Stimulated activated CD8-positive, alpha-beta memory T cell treated with anti-CD3 and anti-CD28 coated beads, Interleukin-7, amount 100 ng/mL, for 48 hours (primary cell): ENCODE measurements around the gene DAPK2.

Source experiments
- DNase-seq, 2 donors: peaks; one replicate each; pipeline ENCODE4 v3.0.0-alpha.2; 2020; ENCODE audit warnings: low read depth in 1 of 2; ENCODE audit errors: extremely low read depth in 1 of 2

Gene DAPK2

GRCh38 chr15:63918317-63918672 lies 128.0 kb downstream of the DAPK2 start:
- DNase-seq: no peak

GRCh38 chr15:63917588-63918316 lies 128.5 kb downstream of the DAPK2 start:
- no peak for DNase-seq

GRCh38 chr15:63915873-63916771 lies 130.2 kb downstream of the DAPK2 start:
- no peak for DNase-seq

GRCh38 chr15:63915209-63915872 lies 130.9 kb downstream of the DAPK2 start:
- no peak for DNase-seq

GRCh38 chr15:63913786-63914315 lies 132.4 kb downstream of the DAPK2 start:
- no peak for DNase-seq

- DNase-seq: no peak
Measured at GRCh38 chr15:63913336-63913735, 132.9 kb downstream of the DAPK2 start.

- no peak for DNase-seq
Measured at GRCh38 chr15:63912061-63912615, 134.1 kb downstream of the DAPK2 start.

GRCh38 chr15:63911160-63911559 lies 135.1 kb downstream of the DAPK2 start:
- DNase-seq: no peak

GRCh38 chr15:63909819-63910437 lies 136.4 kb downstream of the DAPK2 start:
- no peak for DNase-seq

- no peak for DNase-seq
Measured at GRCh38 chr15:63908991-63909390, 137.3 kb downstream of the DAPK2 start.

GRCh38 chr15:63908281-63908680 lies 138.0 kb downstream of the DAPK2 start:
- DNase-seq: no peak

- DNase-seq: no peak
Measured at GRCh38 chr15:63907521-63907920, 138.8 kb downstream of the DAPK2 start.

- no peak for DNase-seq
Measured at GRCh38 chr15:63906266-63906584, 140.1 kb downstream of the DAPK2 start.

GRCh38 chr15:63905558-63906265 lies 140.6 kb downstream of the DAPK2 start:
- no peak for DNase-seq

GRCh38 chr15:63905131-63905530 lies 141.2 kb downstream of the DAPK2 start:
- no peak for DNase-seq

GRCh38 chr15:63904042-63904441 lies 142.2 kb downstream of the DAPK2 start:
- DNase-seq: no peak

GRCh38 chr15:63902671-63903035 lies 143.6 kb downstream of the DAPK2 start:
- no peak for DNase-seq

- no peak for DNase-seq
Measured at GRCh38 chr15:63901912-63902670, 144.2 kb downstream of the DAPK2 start.

- DNase-seq: no peak
Measured at GRCh38 chr15:63900306-63900705, 146.0 kb downstream of the DAPK2 start.
